ENCODE results near the gene TAS1R2. TPM values are rescaled to one million over a fixed set of nuclear protein-coding genes. Genes with fewer than 3 reads are reported as not detected.

The TAS1R2 gene
- polyA plus RNA-seq, 2 of the 4 experiments (the other 2 are of a cell fraction): not detected

- Histone ChIP-seq H3K4me3 (no peak overlapping the region), H3K4me2 (no peak overlapping the region), H3K4me1 (no peaks in the 10 kb centered on the region), H3K9me3 (no peaks in the 10 kb centered on the region), H3K27ac (no peak overlapping the region)
- 92% methylated on average over 11 of the region's 21 CpGs for WGBS (ENCODE audit: missing lambda C conversion rate)
- ATAC-seq (no peak), FAIRE-seq (no peak), DNase-seq (ENCODE audit: low read depth in 1 of 2, low spot score in 1 of 2) (no peak)
- TF ChIP-seq MAX (IDR thresholded peaks at IDR 0.05): no peak
- no peak for TF ChIP-seq MAZ (IDR thresholded peaks at IDR 0.05; ENCODE audit: borderline replicate concordance, low read depth, low read length)
- TF ChIP-seq ESRRA (IDR thresholded peaks at IDR 0.05; ENCODE audit: borderline replicate concordance, low read length): no peak
- no peak for TF ChIP-seq FOSL2 (IDR thresholded peaks at IDR 0.05)
- no peak for TF ChIP-seq FOSL2 (CRISPR knock-in tag; IDR thresholded peaks at IDR 0.05)
- no peak for TF ChIP-seq FOSB (CRISPR knock-in tag; IDR thresholded peaks at IDR 0.05)
- no peak for TF ChIP-seq RCOR1 (IDR thresholded peaks at IDR 0.05; ENCODE audit: low read depth, low read length)
- TF ChIP-seq ZFP36 (IDR thresholded peaks at IDR 0.05; ENCODE audit: borderline replicate concordance, partially characterized antibody): no peak
- no peak for TF ChIP-seq EHMT2 (IDR thresholded peaks at IDR 0.05; ENCODE audit: low read depth)
- no peak for TF ChIP-seq SREBF2 (IDR thresholded peaks at IDR 0.05)
- TF ChIP-seq BCL3 (IDR thresholded peaks at IDR 0.05): no peak
- no peak for TF ChIP-seq HOXA7 (CRISPR knock-in tag; IDR thresholded peaks at IDR 0.05)
- ChIA-PET CTCF (interaction anchor here (9.6 kb wide), 1 partner anchor 282 kb away, joined by 73 read pairs; no protein-coding TSS in a partner anchor), POLR2A (no interaction called here)
These were observed 20.4 kb upstream of the TAS1R2 start for GRCh38 chr1:18879791-18880309.

- ChIA-PET CTCF (interaction anchor here (9.6 kb wide), 1 partner anchor 282 kb away, joined by 73 read pairs; no protein-coding TSS in a partner anchor), POLR2A (no interaction called here)
- Histone ChIP-seq H3K9me3 (no peaks in the 10 kb centered on the region), H3K27ac (no peak overlapping the region), H3K4me3 (no peak overlapping the region), H3K4me1 (no peaks in the 10 kb centered on the region), H3K4me2 (no peak overlapping the region)
- WGBS (ENCODE audit: missing lambda C conversion rate): 77% methylated on average over 10 of the region's 12 CpGs
- FAIRE-seq (no peak), DNase-seq (ENCODE audit: low read depth in 1 of 2, low spot score in 1 of 2) (no peak), ATAC-seq (no peak)
- TF ChIP-seq CTCF (IDR thresholded peaks at IDR 0.05) (no peak), FOXS1 (CRISPR knock-in tag; IDR thresholded peaks at IDR 0.05) (no peak), PBX3 (IDR thresholded peaks at IDR 0.05) (no peak), EHMT2 (IDR thresholded peaks at IDR 0.05; ENCODE audit: low read depth) (no peak), EHF (CRISPR knock-in tag; IDR thresholded peaks at IDR 0.05) (no peak), ZC3H11A (IDR thresholded peaks at IDR 0.05) (no peak), ZSCAN20 (CRISPR knock-in tag; IDR thresholded peaks at IDR 0.05) (no peak), TFCP2L1 (CRISPR knock-in tag; IDR thresholded peaks at IDR 0.05) (no peak)
These were observed 19.8 kb upstream of the TAS1R2 start for GRCh38 chr1:18879215-18879790.

Data from A549 (cell line).